HepG2 (cell line): ENCODE measurements around the gene PPCDC. TPM values are rescaled to one million over a fixed set of nuclear protein-coding genes. Genes with fewer than 3 reads are reported as not detected.

Experiments
- ATAC-seq: fragments of 200-7000 bp; cut with Tn5 transposase; 3 replicates; pipeline ENCODE4 v1.9.1; 2020; ENCODE audit warnings: mild to moderate bottlenecking, moderate library complexity
- BruUV-seq: library from RNA; stranded (reverse); fragments of 400-500 nt; replicated peaks from 2 replicates; lab custom pipeline; 2021; lab: Mats Ljungman, UMichigan
- CTCF ChIA-PET: fragments of 300-600 bp; formaldehyde crosslinking; extraction: SDS; loops from one replicate; lab custom pipeline; 2021; ENCODE audit warnings: low total read pairs, inconsistent platforms, low intra/inter-chr PET ratio; lab: Yijun Ruan, JAX
- POLR2A ChIA-PET: fragments of 350-600 bp; sonication (Branson Sonifier 250); formaldehyde crosslinking; loops from one replicate; lab custom pipeline; 2020; ENCODE audit warnings: antibody characterized with exemption, inconsistent platforms; lab: Yijun Ruan, JAX
- DNase-seq: peaks from one replicate; pipeline ENCODE4 v3.0.0-alpha.2; 2015; ENCODE audit warnings: low spot score
- FAIRE-seq: peaks from 3 replicates; lab custom pipeline; 2011; peaks lifted over from hg19 to GRCh38; lab: Jason Lieb, UNC
- H2AFZ ChIP-seq: one replicate; pipeline ENCODE4 v1.6.1; 2011; ENCODE audit warnings: low read length, inconsistent platforms
- H3K27ac ChIP-seq: fragments of 300-600 bp; 3 replicates; pipeline ENCODE4 v1.8.0; 2011; ENCODE audit warnings: mixed run types, mild to moderate bottlenecking, mixed read lengths, low read length, inconsistent platforms; ENCODE audit not compliant: insufficient read depth; ENCODE audit errors: extremely low read length
- H3K27me3 ChIP-seq, 2 experiments: fragments of 200-600 bp in 1 of 2; 2 replicates in 1 of 2; 3 replicates in 1 of 2; pipeline versions ENCODE4 v1.6.0 to v1.8.0; 2011; ENCODE audit warnings: low read length in 2 of 2, mild to moderate bottlenecking in 2 of 2, moderate library complexity in 2 of 2, inconsistent platforms in 1 of 2; ENCODE audit not compliant: insufficient read depth in 2 of 2, control insufficient read depth in 1 of 2
- H3K36me3 ChIP-seq, 2 experiments: fragments of 200-600 bp in 1 of 2; replicated peaks in 1 of 2; 2 replicates in 1 of 2; 3 replicates in 1 of 2; pipeline versions ENCODE4 v1.5.1 to v1.8.0; 2011; ENCODE audit warnings: low read length in 2 of 2, inconsistent platforms in 1 of 2; ENCODE audit not compliant: insufficient read depth in 2 of 2, control insufficient read depth in 1 of 2
- H3K4me1 ChIP-seq: 2 replicates; pipeline ENCODE4 v1.5.1; 2012; ENCODE audit warnings: low read length, inconsistent platforms; ENCODE audit not compliant: insufficient read depth
- H3K4me2 ChIP-seq: 2 replicates; pipeline ENCODE4 v1.6.0; 2011; ENCODE audit warnings: low read depth, low read length, inconsistent platforms
- H3K4me3 ChIP-seq, 3 experiments: fragments of 200-600 bp in 1 of 3; sonication (generic), shearing (Covaris generic) in 1 of 3; replicated peaks in 1 of 3; 2 replicates each; pipeline ENCODE4 v1.5.1; 2011 to 2016; ENCODE audit warnings: low read length in 3 of 3, inconsistent platforms in 2 of 3, low read depth in 2 of 3, mild to moderate bottlenecking in 2 of 3, control low read depth in 1 of 3, mixed read lengths in 1 of 3; ENCODE audit not compliant: insufficient read depth in 1 of 3
- H3K79me2 ChIP-seq: one replicate; pipeline ENCODE4 v1.6.1; 2011; ENCODE audit warnings: low read length, inconsistent platforms; ENCODE audit not compliant: insufficient read depth
- H3K9ac ChIP-seq: 2 replicates; pipeline ENCODE4 v1.6.0; 2011; ENCODE audit warnings: mild to moderate bottlenecking, low read depth, low read length, inconsistent platforms; ENCODE audit not compliant: insufficient read depth
- H3K9me3 ChIP-seq: 2 replicates; pipeline ENCODE4 v1.5.1; 2012; ENCODE audit warnings: mild to moderate bottlenecking, low read length
- H4K20me1 ChIP-seq: 2 replicates; pipeline ENCODE4 v1.6.0; 2011; ENCODE audit warnings: inconsistent platforms, mild to moderate bottlenecking, low read length, moderate library complexity; ENCODE audit not compliant: insufficient read depth
- ZNF792 ChIP-seq: IDR thresholded peaks from 2 replicates; pipeline ENCODE4 v1.6.1; 2016
- WGBS: methylation state at CpG from one replicate; pipeline ENCODE4 v1.1.6; 2017; ENCODE audit warnings: low lambda C conversion rate; 5-methylcytosine and 5-hydroxymethylcytosine counted together
- in situ Hi-C: cut with HindIII; loops from 2 replicates; pipeline ENCODE4 v1.10.0; 2017; ENCODE audit warnings: low pct_unique_long_range_greater_than_20kb; ENCODE audit not compliant: extremely low pct_ligation_motif_present
- intact Hi-C: fragments of 100-400 bp; cut with micrococcal nuclease; formaldehyde crosslinking; loops from one replicate; pipeline ENCODE4 v1.10.0; 2022; ENCODE audit not compliant: unreplicated experiment
- polyA plus RNA-seq, 8 experiments: library from polyadenylated mRNA; depleted of rRNA in 3 of 8; stranded (reverse) in 7 of 8; unstranded in 1 of 8; fragments of >200 nt; fragmentation: Illumina TruSeq in 4 of 8; extraction: Trizol in 4 of 8; gene quantifications; 2 replicates each; pipeline versions ENCODE4 v1.2.1 to v1.2.3, GENCODE V29; 2011 to 2016; ENCODE audit warnings: low read depth in 4 of 8, missing spikeins in 1 of 8, mixed read lengths in 1 of 8; ENCODE audit not compliant: insufficient read depth in 1 of 8
- total RNA-seq, 5 experiments: library from RNA; depleted of rRNA; stranded (reverse); fragments of >200 nt; fragmentation: Illumina TruSeq; extraction: Trizol; gene quantifications; 2 replicates each; pipeline ENCODE4 v1.2.3, GENCODE V29; 2016; ENCODE audit warnings: low read depth in 1 of 5
- TF ChIP-seq, protein P1 (sequence below): IDR thresholded peaks from 2 replicates; pipeline ENCODE4 v1.6.1; 2016; ENCODE audit warnings: missing compliant biosample characterization, missing genetic modification reagents, borderline replicate concordance
- TF ChIP-seq, protein P2 (sequence below): sonication (generic); formaldehyde crosslinking; IDR thresholded peaks from 2 replicates; pipeline ENCODE4 v1.4.0; 2020; ENCODE audit warnings: missing genetic modification reagents
- TF ChIP-seq, protein P3 (sequence below): sonication (generic); formaldehyde crosslinking; IDR thresholded peaks from 2 replicates; pipeline ENCODE4 v1.8.1; 2023; ENCODE audit warnings: mild to moderate bottlenecking, missing genetic modification reagents

The PPCDC gene
- total and polyA plus RNA-seq, 2 of the 13 experiments (the other 11 are each of a cell fraction or from before 2014, with no cell fraction given): 12.3 to 12.8 TPM

DNA sequence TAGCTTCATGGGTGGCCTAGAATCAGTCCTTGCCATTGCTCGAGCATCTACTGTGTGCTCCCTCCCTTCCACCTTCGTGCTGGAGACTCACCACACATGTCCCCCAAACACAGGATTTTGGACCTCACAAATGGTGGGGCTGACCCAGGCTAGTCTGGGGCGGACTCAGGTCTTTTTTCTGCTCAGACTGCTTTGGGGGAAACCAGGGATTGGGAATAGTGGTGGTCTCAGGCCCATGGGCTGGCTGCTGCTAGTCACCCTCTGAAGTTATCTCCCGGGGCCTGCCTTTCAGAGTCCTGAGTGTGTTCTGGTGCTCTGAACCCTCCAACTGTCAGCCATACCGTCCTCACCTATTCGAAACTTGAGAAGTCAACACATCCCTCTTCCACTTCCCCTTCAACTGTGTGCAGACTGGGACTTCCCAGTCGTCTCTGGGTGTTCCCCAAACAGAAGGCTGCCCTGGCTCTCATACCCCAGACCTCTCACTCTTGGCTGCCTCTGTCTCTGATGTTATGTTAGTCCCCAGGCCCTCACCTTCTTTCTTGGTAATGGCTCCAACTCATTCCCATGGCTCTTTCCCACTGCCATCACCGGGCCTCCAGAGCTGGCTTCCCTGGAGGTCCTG lies 46.0 kb downstream of the PPCDC start:
- Histone ChIP-seq H3K4me1 (peaks cover 63% of the 10 kb centered on the region), H3K9ac (no peak overlapping the region), H3K9me3 (no peaks in the 10 kb centered on the region), H3K4me3 (no peak overlapping the region), H3K27ac (no peak overlapping the region), H3K36me3 (no peaks in the 10 kb centered on the region), H2AFZ (no peak overlapping the region), H4K20me1 (no peaks in the 10 kb centered on the region), H3K4me2 (no peak overlapping the region), H3K27me3 (no peaks in the 10 kb centered on the region), H3K79me2 (no peaks in the 10 kb centered on the region)
- ChIA-PET CTCF (no interaction called here), POLR2A (no interaction called here)
- no peak for FAIRE-seq
- in situ Hi-C loops (no loop called here), intact Hi-C loops (no loop called here)
- WGBS: 85% methylated on average over 6 of the region's 8 CpGs
- DNase-seq: no peak
- BruUV-seq: no TSS peak
- no peak for ATAC-seq
- no peak for TF ChIP-seq ZNF792 (CRISPR knock-in tag)
- TF ChIP-seq, protein P1, sequence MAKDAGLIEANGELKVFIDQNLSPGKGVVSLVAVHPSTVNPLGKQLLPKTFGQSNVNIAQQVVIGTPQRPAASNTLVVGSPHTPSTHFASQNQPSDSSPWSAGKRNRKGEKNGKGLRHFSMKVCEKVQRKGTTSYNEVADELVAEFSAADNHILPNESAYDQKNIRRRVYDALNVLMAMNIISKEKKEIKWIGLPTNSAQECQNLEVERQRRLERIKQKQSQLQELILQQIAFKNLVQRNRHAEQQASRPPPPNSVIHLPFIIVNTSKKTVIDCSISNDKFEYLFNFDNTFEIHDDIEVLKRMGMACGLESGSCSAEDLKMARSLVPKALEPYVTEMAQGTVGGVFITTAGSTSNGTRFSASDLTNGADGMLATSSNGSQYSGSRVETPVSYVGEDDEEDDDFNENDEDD (CRISPR knock-in tag): no peak
- TF ChIP-seq, protein P2, sequence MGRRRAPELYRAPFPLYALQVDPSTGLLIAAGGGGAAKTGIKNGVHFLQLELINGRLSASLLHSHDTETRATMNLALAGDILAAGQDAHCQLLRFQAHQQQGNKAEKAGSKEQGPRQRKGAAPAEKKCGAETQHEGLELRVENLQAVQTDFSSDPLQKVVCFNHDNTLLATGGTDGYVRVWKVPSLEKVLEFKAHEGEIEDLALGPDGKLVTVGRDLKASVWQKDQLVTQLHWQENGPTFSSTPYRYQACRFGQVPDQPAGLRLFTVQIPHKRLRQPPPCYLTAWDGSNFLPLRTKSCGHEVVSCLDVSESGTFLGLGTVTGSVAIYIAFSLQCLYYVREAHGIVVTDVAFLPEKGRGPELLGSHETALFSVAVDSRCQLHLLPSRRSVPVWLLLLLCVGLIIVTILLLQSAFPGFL (CRISPR knock-in tag): no peak

DNA sequence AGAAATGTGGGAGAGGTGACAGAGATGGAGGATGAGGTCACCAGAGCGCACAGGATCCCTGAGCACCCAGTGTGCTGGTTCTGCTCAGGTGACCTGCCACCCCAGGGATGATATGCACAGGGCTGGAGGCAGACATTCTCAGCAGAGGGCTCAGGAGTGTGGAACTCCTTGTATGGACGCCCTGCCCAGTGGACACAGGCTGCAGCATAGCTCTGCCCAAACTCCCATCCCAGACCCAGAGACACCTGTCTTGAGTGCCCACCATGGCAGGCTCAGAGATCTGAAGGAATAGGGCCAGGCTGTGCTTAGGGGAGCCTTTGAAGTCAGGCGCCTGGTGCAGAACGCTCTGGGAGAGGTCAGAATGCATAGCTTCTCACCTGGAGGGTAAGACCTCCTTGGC lies 47.3 kb downstream of the PPCDC start:
- H3K4me3 ChIP-seq: no peak overlapping the region
- TF ChIP-seq, protein P3, sequence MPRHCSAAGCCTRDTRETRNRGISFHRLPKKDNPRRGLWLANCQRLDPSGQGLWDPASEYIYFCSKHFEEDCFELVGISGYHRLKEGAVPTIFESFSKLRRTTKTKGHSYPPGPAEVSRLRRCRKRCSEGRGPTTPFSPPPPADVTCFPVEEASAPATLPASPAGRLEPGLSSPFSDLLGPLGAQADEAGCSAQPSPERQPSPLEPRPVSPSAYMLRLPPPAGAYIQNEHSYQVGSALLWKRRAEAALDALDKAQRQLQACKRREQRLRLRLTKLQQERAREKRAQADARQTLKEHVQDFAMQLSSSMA (CRISPR knock-in tag): no peak
- no peak overlapping the region for H3K9ac ChIP-seq
- no peak for ATAC-seq
- CTCF ChIA-PET: no interaction called here
- WGBS: 100% methylated on average over 3 of the region's 4 CpGs
- H3K4me2 ChIP-seq: no peak overlapping the region
- no peak for FAIRE-seq
- no peaks in the 10 kb centered on the region for H3K36me3 ChIP-seq
- POLR2A ChIA-PET: no interaction called here
- no peaks in the 10 kb centered on the region for H3K27me3 ChIP-seq
- H2AFZ ChIP-seq: no peak overlapping the region
- in situ Hi-C loops (no loop called here), intact Hi-C loops (no loop called here)
- peaks cover 50% of the 10 kb centered on the region for H3K4me1 ChIP-seq
- H4K20me1 ChIP-seq: no peaks in the 10 kb centered on the region
- no peak for DNase-seq
- BruUV-seq: no TSS peak
- H3K27ac ChIP-seq: no peak overlapping the region
- no peaks in the 10 kb centered on the region; the same call in 1 of the 2 replicates for H3K9me3 ChIP-seq
- H3K79me2 ChIP-seq: no peaks in the 10 kb centered on the region
